ENCODE data around the gene GLG1.

DNA sequence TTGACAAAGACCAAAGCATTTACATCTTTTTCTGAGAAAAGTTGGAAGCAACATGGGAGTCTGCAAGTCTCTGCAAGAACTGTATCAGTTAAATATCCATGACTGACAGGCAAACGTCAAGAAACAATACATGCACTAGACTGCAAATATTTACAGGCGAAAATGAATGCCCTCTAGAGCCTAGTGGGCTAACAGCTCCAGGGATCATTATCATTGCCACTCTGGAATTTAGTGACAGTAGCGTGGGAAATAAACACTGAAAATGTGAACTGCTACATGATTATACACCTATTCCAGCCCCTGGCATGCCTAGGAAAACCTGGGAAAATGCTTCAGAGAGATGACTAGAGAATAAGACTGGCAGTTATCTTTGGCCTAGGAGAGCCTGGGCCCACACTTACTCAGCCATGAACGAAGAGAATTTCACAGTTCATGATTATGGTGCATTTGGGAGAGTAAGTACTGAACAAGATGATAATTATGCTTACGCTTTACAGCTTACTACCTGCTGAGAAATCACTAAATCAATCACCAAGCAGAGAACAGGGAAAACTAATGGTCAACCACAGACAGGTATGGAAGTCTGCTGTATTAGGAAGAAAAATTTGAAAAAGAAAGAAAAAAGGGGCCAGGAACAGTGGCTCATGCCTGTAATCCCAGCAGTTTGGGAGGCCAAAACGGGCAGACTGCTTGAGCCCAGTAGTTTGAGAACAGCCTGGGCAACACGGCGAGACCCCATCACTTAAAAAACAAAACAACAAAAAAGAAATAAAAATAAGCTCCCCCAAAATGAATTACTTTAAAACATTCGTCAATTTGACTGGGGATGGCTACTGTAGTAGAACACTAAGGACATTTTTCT is 119.0 kb downstream of the GLG1 start:
- no peak for TF ChIP-seq TFCP2L1 (CRISPR knock-in tag; IDR thresholded peaks at IDR 0.05)
- no peak for TF ChIP-seq SMC3 (IDR thresholded peaks at IDR 0.05)
- TF ChIP-seq JUN (IDR thresholded peaks at IDR 0.05): no peak
- no peak for TF ChIP-seq CHD4 (IDR thresholded peaks at IDR 0.05; ENCODE audit: borderline replicate concordance)
- TF ChIP-seq POLR2A (IDR thresholded peaks at IDR 0.05; ENCODE audit: low read length): no peak
- no peak for TF ChIP-seq CTCF (IDR thresholded peaks at IDR 0.05)
- TF ChIP-seq BHLHE40 (IDR thresholded peaks at IDR 0.05; ENCODE audit: low read depth, low read length): no peak

All from A549 (cell line).